ENCODE measurements around the gene ARAP2.
"Not testable (repeated sequence)": the region's sequence is repeated elsewhere in the genome, so short reads cannot be mapped to it uniquely, and the experiment has no call there.

The ARAP2 gene

DNA sequence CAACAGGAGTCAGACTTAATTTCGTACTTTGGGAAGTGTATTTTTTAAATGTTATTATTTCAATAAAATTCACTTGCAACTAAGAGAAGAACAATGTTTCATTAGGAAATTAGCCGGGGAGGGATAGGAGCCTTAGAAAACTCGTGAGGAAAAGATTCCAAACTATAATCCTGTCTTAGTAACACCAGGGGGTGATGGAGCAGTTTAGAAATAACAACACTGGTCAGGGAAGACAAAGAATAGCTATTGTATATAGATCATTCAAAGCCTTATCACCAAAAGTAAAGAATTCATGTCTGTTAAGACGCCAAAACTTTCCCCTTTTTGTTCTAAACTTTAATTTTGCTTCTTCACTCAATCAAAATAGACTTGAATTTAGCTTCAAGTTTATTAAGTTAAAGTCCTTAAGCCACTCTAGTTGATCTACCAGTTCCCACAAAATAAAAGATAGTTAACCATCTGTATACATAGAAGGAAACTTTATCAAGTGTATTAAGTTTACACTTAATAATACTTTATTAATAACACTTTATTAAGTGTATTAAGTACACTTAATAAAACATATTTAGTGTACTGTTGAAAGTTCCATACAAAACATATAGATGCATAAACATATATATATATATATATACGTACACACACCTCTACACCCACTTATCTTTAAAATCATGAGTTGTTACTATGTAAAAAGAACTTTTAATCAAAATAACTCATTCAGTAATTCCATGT lies 60.5 kb downstream of the ARAP2 start:
- DNase-seq (ENCODE audit: low read depth), result no peak

DNA sequence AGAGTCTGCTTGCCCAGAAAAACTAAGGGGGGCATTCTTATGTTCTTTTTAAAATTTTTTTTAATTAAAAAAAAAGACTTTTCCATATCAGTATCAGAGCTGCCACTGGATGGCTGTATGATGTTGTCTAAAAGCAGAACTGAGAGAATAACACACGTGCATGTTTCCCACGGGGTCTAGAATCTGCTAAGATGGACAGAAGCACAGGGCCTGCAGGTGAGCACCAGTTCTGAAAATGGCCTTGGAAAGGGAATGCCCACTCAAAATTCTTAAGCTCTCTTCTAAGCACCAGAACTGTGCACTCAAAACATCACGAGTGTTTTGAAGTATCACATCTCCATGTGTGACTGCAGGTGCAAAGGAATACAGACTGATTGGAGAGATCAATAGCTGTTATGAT lies 61.1 kb downstream of the ARAP2 start:
- no peak for DNase-seq (ENCODE audit: low read depth)

DNA sequence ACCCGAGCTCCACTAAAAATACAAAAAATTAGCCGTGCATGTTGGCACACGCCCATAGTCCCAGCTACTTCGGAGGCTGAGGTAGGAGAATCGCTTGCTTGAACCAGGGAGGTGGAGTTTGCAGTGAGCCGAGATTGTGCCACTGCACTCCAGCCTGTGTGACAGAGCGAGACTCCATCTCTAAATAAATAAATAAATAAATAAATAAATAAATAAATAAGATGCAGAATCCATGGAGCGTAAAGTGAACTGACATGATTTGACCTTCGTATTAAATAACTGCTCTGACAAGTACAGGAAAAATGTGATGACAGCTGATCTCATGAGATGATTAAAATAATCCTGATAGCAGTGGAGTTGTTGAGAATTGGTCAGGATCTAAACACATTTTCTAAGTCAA lies 62.0 kb downstream of the ARAP2 start:
- DNase-seq (ENCODE audit: low read depth), result not testable (repeated sequence)

DNA sequence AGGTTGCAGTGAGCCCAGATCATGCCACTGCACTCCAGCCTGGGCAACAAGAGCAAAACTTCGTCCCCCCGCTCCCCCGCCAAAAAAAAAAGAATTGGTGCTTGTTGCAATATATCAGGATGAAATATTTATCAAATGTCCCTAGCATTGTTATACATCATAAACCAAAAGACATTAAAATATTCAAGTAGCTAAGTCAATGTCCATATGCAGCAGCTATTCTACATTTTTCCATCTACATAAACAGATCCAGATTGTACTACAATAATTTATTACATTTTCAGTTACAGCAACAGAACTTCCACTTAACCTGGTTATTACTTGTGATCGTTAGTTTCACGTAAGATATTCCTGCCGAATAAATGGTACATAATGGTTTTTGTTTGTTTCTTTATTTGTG lies 64.1 kb downstream of the ARAP2 start:
- DNase-seq (ENCODE audit: low read depth), result no peak

DNA sequence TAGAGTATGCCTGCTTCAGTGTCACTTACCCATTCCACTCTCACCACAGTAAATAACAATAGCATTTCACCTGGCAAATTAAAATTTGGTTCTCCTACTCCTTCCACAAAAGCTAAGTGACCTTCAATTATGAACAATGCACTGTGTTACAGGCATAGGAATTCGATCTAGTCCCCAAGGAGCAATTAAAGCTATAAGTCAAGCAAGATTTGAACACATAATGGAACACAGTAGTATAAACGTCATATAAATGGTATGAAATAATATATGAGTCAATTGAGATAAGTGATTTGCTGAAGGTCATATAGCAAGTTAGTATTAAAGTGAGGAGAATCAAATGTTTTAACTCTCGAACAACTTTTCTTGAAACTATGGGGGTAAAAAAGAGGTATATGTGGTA lies 65.8 kb downstream of the ARAP2 start:
- no peak for DNase-seq (ENCODE audit: low read depth)

DNA sequence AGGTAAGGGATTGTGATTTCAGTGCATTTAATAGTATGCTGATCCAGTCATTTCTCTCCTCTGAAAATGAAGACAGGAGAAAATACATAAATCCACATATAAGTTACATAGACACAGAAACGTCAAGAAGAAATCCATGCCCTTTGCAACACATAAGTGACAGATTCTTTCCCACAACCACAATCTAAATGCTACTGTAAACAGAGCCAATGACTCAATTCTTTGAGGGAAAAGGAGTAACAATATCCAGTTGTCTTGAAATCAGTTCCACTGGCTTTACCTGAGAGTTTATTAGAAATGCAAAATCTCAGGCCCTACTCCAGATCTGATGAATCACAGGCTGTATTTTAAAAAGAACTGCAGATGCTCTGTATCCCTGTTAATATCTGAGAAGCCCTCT lies 66.4 kb downstream of the ARAP2 start:
- DNase-seq (ENCODE audit: low read depth), result no peak

DNA sequence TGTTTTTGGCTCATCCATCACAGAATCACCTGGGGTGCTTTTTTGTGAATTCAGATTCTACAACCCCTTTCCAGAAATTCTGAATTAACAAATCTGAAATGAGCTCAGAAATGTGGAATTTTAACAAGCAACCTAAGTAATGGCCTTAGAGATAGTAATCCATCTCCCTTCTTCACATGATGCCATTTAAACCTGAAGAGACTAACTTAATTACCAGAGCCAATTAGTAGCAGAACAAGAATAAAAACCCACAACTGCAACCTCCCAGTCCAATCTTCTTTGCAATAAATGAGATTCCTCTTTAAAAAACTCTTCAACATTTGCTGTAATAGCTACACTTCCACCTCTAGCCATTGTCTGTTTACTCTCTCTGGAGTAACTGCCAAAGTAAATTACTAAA lies 69.7 kb downstream of the ARAP2 start:
- DNase-seq (ENCODE audit: low read depth), result no peak

DNA sequence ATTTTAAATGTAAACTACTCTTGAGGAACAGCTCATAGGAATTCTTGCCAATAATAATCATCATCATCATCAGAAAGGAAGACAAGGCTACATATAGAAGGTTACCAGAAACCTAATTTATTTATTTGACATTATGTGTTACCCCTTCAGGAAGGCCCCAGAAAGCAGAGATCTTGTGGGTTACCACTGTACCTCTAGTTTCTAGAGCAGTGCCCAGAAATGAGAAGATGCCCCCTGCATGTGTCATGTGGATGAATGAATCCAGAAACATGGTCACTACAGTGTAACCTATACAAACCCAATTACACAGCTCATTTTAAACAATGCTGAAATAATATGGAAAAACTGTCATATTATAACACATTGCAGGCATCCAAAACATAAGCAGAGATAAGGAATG lies 70.4 kb downstream of the ARAP2 start:
- no peak for DNase-seq (ENCODE audit: low read depth)

DNA sequence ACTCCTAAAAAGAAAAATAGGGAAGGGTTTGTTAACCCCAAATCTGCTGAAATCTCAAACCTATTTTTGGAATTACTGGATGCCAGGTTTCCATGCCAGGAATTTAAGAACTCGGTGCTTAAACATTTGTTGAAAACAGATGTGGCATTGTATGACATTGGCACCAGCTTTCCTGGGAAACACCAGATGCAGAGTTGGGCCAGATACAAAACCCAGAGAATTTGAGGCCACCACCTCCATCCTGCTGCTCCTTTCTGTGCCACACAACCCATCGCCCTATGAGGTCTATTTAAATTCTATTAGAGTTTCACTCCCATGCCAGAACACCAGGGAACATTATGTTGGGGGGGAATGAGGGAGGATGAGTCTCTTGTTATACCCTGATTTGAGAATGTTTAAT lies 71.7 kb downstream of the ARAP2 start:
- no peak for DNase-seq (ENCODE audit: low read depth)

DNA sequence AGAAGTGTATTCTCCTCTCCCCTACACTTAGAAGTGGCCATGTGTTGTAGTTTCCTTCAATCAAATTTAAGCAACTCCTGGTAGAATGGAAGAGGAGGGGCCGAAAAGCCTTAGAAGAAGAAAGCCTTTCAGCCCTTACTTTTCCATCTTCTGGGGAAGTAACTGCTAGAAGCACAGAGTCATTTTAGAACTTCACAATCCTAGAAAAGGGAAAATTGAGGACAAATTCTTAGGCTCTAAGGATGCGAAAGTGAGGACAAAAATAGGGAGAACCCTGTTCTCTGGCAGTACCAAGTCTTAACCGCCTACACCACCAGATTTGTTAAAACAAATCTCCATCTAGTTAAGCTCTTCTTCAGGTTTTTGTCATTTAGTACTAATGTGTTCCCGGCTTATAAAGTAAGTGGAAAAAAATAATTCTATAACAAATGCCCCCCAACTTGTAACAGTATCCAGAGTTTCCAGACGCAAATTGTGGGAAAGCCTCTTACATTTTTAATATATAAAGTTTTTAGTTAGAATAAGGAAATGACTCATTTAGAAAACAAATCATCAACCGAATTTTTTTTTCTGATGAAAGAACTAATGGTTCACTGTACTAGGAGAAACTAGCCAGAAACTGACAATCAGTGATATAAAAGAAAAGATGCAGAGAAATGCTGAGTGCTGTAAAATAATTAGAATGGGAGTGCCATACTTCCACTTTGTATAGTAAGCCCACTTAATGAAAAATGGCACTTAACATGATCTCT lies 76.0 kb downstream of the ARAP2 start:
- no peak for DNase-seq (ENCODE audit: low read depth)

DNA sequence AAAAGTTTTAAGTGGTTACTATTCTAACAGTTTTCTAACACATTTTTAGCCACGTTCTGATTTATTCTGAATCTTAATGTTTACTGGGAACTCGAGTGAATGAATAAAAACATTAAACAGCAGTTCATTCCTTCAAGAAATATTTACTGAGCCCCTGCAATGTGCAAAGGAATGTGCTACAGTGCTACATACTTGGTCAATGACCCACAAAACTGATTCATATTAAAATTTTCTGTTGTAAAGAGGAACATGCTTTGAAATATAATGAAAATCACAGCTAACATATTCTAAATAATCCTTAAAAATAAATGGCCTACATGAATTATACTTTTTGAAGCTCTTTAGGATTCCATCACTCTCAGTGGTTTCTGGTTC lies 78.7 kb downstream of the ARAP2 start:
- DNase-seq (ENCODE audit: low read depth), result no peak

DNA sequence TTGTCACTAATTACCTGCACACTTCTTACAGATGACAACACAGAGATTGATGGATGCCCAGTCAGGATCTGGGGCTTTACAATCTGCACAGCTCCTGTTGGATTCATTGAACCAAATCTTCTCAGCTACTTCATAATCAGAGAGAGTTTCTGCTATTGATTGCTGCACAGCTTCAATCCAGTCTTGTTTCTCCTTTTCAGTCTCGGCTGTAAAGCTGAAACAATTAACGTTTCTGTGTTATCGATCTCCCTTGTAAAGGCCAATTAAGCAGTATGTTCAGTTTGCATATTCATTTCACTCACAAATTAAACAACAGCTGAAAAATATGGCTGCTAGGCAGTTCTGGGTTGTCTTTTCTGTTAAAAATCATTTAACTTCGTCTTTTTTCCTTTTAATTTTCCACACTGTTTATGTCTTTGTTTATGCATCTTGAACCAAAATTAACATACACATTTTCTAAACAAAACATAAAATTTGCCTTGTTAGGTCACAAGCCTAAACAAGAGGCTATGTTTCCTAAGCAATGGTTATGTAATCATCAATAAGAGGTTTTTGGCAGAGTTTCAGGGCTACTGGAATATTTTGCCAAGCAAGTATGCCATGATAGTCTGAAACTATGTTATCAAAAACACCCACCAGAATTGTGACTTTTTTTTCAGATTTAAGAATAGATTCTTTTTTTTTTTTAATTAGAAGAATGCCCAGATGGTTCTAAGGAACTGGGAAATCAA lies 79.2 kb downstream of the ARAP2 start:
- DNase-seq (ENCODE audit: low read depth), result no peak

DNA sequence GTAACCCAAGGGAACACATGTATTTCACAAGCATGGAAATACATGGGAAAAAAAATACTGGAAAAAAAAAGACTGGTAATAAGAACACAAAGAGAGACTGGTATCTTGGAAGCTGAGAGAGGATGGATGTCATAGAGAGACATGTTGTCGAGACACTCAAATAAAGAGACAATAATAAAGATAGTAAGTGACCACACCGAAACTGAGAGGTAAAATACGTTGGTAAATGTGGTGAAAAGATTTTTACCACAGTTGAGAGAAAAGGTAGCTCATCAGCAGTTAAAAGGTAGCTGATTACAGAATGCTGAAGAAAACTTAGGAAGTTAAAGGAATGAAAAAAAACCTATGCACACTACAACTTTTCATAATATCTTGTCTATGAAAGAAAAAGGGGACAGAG lies 81.1 kb downstream of the ARAP2 start:
- DNase-seq (ENCODE audit: low read depth), result no peak

DNA sequence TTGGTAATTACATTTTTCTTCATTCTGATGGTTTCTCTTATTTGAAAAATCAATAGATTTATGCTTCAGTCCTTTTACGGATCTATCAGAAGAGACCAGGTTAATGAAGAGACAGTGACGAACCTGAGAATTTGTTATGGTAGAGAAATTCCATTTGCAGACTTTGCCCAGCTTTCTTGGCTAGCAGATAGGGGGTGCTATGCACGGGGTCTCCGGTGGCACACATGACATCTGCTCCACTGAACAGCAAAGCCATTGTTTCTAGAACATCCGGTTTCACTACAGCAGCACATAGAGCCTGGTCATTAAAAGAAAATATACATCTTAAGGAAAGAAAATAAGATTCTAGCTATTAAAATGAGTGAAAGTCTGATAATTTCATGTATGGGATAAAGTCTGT lies 85.1 kb downstream of the ARAP2 start:
- no peak for DNase-seq (ENCODE audit: low read depth)

DNA sequence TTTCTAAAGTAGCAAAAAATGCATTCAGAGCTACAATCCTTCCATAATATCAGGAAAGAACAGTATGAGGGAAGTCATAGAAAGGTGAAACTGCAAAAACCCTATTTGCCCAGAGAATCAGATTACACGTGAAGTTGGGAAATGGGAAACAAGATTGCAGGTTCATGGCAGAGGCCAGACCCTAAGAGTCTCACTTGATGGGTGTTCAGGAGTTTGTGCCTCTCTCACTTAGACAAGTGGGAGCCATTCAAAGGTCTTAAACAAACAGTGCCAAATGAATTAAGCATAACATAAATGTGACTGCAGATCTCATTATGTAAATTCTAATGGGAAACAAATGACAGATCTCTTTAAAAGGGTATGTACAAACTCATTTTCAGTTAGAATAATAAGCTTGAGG lies 91.6 kb downstream of the ARAP2 start:
- no peak for DNase-seq (ENCODE audit: low read depth)

DNA sequence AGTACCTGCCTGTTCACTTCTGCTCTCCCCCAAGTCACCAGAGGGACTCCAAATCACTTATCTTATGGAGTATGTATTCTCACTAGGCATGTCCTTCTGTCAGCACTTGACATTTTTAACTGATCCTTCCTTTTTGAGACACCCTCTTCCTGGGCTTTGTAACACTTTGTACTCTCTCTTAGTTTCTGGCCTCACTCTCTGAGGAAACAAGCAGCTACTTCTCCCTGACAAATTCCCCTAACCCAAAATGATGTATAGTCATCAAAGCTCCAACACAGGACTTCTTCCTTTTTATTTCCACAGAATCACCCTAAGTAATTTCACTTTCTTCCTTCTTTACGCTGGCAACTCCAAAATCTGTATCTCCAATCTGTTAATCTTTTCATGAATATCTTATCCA lies 101.8 kb downstream of the ARAP2 start:
- DNase-seq (ENCODE audit: low read depth), result no peak

DNA sequence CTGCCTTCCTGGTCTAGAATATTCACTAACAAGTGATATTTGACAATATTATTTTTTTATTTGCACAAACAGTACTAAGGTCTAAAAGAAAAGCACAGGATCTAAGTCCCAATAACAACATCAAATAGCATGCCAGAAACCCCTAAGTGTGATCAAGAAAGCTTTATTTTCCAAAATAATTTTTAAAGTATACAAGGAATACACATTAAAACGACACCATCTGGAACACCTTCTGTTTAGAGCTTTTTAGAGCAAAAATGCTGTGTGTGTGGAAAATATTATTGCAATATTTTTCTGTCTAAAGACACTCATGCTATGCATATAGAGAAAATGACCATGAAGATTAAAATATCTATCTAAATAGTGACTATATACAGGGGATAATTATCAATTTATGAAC lies 103.1 kb downstream of the ARAP2 start:
- DNase-seq (ENCODE audit: low read depth), result no peak

DNA sequence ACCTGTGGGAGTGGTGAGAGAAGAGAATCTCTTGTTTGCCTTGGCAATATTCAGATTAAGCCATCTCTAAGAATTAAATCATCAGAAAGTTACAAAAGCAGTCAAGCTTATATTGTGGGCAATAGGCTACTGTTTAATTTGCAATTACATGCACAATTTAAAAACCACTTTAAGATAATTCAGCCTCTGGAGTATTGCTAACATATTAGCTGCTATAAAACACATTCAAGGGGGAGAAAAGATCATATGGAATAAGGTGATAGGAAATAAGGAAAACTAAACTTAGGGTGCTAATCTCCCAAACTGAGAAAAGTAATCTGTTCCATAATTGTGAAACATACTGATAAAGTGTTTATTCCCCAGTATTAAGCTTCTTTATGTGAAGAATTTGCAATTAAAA lies 103.9 kb downstream of the ARAP2 start:
- DNase-seq (ENCODE audit: low read depth), result no peak

DNA sequence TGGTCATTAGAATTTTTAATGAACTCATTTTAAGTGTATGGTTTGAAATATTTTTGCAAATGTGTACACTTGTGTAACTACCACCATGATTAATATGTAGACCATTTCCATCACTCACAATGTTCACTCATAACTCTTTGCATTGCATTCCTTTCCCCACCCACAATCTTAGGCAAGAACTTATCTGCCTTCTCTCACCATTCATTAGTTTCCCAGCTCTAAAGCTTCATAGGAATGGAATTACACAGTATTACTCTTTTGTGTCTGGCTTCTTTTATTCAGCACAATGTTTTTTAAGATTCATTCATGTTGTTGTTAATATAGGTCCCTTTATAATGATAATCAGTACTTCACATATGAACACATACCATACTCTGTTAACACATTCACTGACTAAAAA lies 106.1 kb downstream of the ARAP2 start:
- DNase-seq (ENCODE audit: low read depth), result no peak

DNA sequence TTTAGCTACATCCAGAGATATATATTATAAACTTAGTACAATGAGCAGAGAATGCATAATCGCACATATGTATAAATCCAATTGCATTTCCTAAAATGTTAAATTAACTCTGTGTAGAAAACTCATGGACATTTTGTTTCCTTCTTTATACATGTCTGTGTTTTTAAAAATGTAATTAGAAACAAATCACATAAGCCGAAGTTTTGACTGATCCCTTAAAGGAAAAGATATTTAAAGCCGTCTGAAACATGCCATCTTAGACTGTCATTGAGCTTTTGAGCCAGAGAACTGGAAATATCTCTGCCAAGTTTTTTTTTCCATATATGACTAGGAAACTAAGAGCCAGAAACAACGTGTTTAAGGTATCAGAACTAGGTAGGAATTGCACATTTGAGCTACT lies 107.0 kb downstream of the ARAP2 start:
- no peak for DNase-seq (ENCODE audit: low read depth)

DNA sequence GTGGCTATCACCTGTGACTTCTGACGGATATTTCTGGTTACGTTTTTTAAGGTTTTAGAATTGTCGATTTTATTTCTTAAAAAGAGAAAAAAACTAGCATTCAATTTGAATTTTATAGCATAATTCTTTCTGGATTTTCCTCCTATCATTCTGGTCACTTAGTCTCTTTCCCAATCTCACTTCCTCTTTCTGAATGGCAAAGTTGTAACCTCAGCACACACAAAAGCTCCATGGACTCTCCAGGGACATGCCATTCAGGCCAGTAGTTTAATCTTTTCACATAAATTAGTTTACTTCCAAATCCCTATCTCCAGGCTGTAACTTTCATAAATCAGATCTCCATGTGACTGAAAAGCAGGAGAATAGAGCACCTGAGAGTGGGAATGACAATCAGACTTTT lies 110.7 kb downstream of the ARAP2 start:
- DNase-seq (ENCODE audit: low read depth), result no peak

DNA sequence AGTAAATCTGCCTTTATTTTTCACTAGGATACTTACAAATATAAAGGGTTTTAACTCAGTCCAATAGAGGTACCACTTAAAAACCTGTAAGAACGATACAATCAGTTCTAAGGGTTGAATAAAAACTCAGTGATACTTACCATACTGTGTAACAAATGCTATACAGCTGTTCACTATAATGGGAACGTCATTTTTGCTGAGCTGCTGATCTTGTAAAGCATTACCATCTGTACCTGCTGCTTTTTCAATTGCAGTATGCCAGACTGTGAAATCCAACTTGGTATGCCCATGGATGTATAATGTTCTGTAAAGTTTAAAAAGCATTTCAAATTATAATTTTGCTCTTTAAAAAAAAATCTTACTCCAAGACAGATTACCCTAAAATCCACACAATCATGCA lies 111.2 kb downstream of the ARAP2 start:
- no peak for DNase-seq (ENCODE audit: low read depth)

DNA sequence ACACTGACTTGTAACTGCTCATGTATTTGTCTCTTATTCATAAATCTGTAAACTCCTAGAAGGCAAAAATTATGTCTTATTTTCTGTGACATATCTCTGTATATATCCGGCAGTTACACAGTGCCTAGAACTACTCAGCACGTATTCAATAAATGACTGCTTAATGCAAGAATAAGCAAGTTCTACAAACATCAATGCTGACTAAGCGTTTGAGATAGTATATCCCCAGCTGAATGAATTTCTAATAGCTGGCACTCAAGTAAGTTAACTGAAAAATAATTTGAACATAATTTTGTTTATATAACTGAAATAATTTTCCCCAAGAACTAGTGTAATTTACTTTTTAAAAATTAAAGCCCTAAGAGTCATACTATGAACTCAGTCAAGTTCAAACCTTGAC lies 113.7 kb downstream of the ARAP2 start:
- DNase-seq (ENCODE audit: low read depth), result no peak
